Fibroblast of the conjunctiva (primary cell): ENCODE measurements around the gene CREBBP.
A peak's percentile ranks its signal among the peaks of the same experiment; 100 is the strongest.

Experiments used
- DNase-seq: peaks from one replicate; pipeline ENCODE4 v3.0.0-alpha.2; 2010; ENCODE audit warnings: low read depth

CREBBP gene

GRCh38 chr16:3825103-3825502 lies 55.4 kb downstream of the CREBBP start:
- no peak for DNase-seq

DNA sequence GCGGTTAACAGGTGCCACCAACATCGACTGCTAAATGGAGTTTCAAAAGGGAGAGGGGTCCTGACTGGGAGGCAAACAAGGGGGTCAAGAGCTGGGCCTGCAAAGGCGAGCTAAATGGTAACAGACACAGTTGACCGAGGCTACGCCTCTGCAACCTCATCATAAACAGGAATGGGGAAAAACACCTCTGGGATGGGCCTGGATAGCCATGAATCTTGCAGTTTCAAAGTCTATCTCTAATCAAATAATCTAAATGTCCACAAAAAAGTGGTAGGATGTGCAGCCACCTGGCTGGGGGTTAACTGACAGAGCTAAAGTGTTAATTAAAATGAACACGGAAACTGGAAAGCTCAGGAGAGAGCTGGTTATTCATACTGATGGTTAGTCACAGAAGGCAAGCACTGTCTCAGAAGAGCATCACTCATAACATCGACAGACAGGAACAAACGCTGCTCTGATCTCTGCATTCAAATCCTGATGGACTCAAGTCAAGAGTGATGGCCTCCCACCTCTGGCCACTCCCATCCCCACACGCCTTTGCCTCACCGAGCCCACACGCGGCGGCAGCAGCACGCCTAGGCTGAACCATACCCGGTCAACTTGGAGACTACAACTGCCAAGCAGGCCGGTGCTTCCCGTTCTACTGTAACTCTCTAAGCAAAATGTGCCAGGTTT lies 56.3 kb downstream of the CREBBP start:
- DNase-seq, result no peak

DNA sequence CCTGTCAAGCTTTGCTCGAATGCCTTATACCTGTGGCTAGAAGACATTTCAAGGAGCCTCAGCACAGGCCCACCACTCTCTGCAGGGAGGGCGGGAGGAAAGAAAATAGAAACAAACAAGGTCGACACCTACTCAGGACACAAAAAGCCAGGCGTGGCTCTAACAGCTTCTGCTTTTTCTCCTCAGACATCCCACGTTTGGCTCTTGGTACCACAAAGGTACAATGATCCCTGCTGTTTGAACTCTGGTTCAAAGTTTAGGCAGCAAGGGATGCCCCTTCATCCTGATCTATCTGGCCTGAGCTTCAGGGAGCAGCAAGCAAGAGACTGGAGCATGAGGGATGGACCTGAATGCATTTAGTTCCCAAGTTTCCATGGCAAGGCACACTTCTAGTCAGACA lies 57.1 kb downstream of the CREBBP start:
- DNase-seq, result no peak

- DNase-seq, result no peak
Measured at GRCh38 chr16:3822366-3823045, 58.0 kb downstream of the CREBBP start.

GRCh38 chr16:3821184-3821583 lies 59.3 kb downstream of the CREBBP start:
- DNase-seq, result no peak

GRCh38 chr16:3819746-3820724 lies 60.5 kb downstream of the CREBBP start:
- peak; percentile 87 for DNase-seq

DNA sequence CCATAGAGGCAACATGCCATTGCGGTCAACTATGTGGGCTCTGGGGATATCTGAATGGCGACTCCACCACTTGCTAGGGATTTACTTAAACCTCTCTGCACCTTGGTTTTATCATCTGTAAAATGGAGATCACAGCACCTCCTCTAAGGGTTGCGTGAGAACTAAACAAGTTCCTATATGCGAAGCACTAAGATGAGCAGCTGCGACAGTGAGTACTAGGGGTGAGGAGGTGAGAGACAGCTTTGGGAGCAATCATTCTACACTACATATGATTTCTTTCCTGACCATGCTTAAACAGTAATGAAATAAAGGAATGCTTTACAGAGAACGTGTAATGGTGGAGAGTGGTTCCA lies 61.4 kb downstream of the CREBBP start:
- DNase-seq, result no peak

DNA sequence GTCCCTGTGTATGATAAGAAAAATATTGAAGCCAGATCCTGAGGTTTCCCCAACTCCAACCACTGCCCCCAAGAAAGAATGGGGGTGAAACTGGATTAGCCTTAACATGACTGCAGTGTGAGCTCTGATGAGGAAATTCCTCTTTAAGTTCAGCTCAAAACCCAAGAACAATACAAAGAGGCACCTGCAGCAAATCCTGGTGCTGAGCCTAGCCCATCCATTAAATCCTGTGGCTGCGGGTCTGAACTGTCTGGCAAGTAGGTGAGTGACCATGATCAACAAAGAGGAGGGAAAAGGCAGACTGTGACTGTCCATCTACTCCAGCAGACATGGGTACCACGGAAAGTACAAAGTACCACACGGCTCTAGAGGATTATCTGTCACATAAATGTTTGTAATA lies 64.2 kb downstream of the CREBBP start:
- DNase-seq, result no peak

DNA sequence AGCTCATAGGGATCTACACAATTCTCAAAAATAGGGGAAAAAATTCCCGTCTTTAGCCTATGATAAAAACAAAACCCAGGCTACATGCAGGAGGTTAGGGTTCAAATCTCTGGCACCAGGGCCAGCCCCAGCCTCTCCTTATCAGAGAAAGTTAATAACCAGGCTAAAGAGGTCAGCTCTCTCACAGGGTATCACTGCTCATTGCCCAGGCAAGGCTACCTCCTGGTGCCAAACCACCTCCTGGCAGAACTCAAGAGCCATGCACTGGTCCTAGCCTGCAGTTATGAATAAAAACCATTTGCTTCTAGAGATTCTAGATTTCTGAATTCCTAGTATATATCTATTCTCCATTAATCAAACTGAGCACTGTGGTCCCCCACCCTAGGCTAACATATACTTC lies 65.8 kb downstream of the CREBBP start:
- no peak for DNase-seq

- no peak for DNase-seq
Measured at GRCh38 chr16:3812469-3813172, 67.9 kb downstream of the CREBBP start.

- no peak for DNase-seq
Measured at GRCh38 chr16:3810818-3811217, 69.7 kb downstream of the CREBBP start.

GRCh38 chr16:3810198-3810664 lies 70.3 kb downstream of the CREBBP start:
- no peak for DNase-seq

GRCh38 chr16:3808308-3809063 lies 72.0 kb downstream of the CREBBP start:
- DNase-seq, result no peak

DNA sequence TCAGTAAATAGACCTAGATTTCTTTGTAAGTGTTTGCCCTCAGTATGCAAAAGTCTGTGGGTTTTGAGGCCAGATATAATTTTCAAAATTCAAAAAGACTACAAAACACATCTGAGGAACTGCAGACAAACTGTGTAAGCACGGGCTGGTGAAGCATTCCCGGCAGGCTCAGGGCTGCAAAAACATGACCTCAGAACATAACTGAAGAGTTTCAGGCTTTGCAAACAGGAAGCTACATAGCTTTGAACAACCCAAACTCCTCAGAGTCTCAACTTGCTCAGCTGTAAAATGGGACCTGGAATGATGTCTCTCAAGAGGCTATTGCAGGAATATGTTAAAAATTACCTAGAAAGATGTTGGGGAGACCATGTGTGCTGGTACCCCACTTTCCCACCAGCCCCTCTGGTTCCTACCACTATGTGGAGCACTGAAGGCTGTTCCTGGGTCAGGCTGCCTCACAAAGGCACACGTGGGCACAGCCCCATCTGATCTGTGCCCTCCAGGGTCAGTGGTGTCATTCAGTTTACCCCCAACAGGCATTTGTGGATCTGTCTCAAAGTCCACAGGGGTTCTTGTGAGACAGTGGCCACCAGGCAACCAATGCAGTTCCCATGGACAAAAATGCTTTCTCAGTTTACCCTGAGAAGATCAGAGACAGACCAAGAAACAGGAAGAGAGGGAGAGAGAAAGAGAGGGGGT lies 72.9 kb downstream of the CREBBP start:
- DNase-seq, result no peak

DNA sequence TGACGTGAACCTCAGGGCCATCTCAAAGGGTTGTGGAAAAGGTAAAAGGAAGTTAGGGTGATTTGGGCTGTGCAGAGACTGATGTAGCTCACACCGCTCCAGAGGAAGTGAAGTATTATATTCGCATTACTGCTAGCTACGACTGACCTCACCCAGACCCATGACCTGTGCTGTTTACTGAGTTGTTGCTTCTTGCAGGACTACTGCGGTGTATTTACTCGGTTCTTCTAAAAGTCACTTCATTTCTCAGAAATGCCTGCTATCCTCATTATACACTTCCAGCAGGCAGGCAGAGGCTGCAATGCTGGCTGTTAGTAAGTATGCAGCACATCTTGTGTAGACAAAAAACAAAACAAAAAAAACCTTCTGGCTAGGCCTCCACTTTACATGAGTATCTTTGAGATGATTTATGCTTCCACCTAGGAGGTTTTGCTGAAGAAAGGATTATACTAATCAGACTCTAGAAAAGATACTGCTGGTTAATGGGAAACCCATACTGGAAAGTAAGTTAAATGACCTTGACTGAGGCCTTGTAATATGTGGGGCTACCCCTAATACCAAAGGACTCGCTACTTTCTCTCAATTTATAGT lies 76.0 kb downstream of the CREBBP start:
- no peak for DNase-seq

DNA sequence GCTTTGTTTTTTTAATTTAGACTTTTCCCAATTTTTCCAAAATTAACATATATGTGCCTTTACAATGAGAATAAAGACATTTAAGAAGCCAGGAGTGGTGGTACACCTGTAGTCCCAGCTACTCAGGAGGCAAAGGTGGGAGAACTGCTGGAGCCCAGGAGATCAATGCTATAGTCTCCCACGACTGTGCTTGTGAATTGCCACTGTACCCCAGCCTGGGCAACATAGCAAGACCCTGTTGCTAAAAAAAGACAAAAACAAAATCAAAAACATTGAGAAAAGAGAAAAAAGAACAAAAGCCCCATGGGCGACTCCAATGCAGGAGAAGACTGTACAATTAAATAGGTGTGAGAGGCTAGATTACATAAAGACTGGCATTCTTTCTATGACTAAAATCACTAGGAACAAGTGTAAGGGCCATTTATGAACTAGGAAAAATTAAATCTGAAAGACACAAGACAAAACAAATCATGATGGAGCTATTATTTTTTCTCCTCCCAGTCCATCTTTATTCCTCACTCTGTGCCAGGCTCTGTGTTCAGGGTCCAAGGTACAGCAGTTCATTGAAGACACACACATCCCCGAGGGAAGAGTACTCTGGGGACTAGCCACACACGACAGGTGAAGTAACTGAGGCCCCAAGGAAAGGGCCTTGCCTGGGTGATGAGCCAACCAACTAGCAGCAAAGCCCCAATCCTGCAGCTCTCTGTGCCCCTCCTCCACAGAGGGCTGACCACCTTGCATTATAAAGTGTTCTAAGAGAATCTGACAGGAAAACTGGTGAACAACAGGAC lies 79.8 kb downstream of the CREBBP start:
- no peak for DNase-seq

DNA sequence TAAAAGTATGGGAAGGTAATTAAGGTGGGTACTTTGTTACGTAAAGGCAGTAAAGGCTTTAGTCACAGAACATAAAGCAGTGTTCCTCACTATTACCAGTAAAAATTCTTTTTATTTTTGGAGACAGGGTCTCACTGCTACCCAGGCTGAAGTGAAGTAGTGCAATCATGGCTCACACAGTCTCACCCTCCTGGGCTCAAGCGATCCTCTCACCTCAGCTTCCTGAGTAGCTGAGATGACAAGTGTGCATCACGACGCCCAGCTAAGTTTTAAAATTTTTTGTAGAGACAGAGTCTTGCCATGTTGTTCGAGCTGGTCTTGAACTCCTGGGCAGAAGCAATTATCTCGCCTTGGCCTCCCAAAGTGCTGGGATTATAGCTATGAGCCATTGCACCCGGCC lies 80.5 kb downstream of the CREBBP start:
- DNase-seq, result no peak

DNA sequence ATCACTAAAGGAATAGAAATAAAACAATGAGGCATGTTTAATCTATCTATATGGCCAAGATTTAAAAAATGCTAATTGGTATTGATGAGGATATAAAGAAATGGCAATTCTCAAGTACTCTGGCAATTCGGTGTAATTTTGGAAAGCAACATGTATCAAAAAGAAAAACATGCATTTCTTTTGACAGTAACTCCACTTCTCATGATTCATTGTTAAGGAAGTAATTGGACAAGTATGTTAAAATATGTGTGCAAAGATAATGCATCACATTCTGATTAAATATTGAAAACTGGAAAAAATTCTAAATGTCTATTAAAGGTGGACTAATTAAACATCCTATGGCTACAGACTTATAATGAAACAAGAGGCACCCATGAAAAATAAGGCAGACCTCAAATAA lies 81.2 kb downstream of the CREBBP start:
- no peak for DNase-seq

GRCh38 chr16:3798838-3799237 lies 81.7 kb downstream of the CREBBP start:
- no peak for DNase-seq
